K562 treated with DMSO at 1 percent for 4 hours (cell line): Measurements from ENCODE around the gene TAOK2. TPM values are rescaled to one million over a fixed set of nuclear protein-coding genes. Genes with fewer than 3 reads are reported as not detected.

Experiments
- total RNA-seq: library from RNA; unstranded; fragments of 300-600 nt; gene quantifications from 2 replicates; pipeline ENCODE4 v1.2.3, GENCODE V29; 2022; ENCODE audit not compliant: insufficient read depth

Gene TAOK2
- total RNA-seq: 38.2 and 41.0 TPM in 2 replicates

GRCh38 chr16:29973384-29974246 is at the start of gene TAOK2:
TAOK2 (plus strand) TSS chr16:29973868; CDS start chr16:29977773, 3,905 bp downstream.

GRCh38 chr16:29925781-29926710 is 47.6 kb upstream of the TAOK2 start, which contains the start of gene KCTD13:
KCTD13 (minus strand) TSS chr16:29926226; CDS start chr16:29926033, 193 bp downstream.

GRCh38 chr16:29961479-29962343 is 12.0 kb upstream of the TAOK2 start, which contains the start of gene TMEM219:
TMEM219 (plus strand) TSS chr16:29962079; CDS start chr16:29963144, 1,065 bp downstream.

GRCh38 chr16:29995324-29995910 is 21.7 kb downstream of the TAOK2 start, which contains the start of gene HIRIP3:
HIRIP3 (minus strand) TSS chr16:29995617; CDS start chr16:29995605, 12 bp downstream.

GRCh38 chr16:29995911-29996765 is 22.5 kb downstream of the TAOK2 start, which contains the start of gene INO80E:
INO80E (plus strand) TSS chr16:29996241; CDS start chr16:29996311, 70 bp downstream.

GRCh38 chr16:30010844-30011713 is 37.4 kb downstream of the TAOK2 start, which contains the start of gene DOC2A:
DOC2A (minus strand) TSS chr16:30011027; CDS start chr16:30010222, 805 bp downstream.

GRCh38 chr16:30022887-30023286 is 49.2 kb downstream of the TAOK2 start, which contains the start of gene C16orf92:
C16orf92 (plus strand) TSS chr16:30023198; CDS start chr16:30023341, 143 bp downstream.

GRCh38 chr16:30030841-30031413 is 57.3 kb downstream of the TAOK2 start, which contains the start of gene TLCD3B:
TLCD3B (minus strand) TSS chr16:30031271; CDS start chr16:30030527, 744 bp downstream.

Other genes starting within 250 kb of the TAOK2 start
- not detected in 2 replicates for gene C16orf54, start 227.9 kb upstream of the TAOK2 start, total RNA-seq
- not detected in 2 replicates for gene ZG16, start 195.6 kb upstream of the TAOK2 start, total RNA-seq
- 108 and 120 TPM in 2 replicates for gene KIF22, start 183.1 kb upstream of the TAOK2 start, total RNA-seq
- 332 and 398 TPM in 2 replicates for gene MAZ, start 167.3 kb upstream of the TAOK2 start, total RNA-seq
- gene PRRT2, start 161.7 kb upstream of the TAOK2 start, total RNA-seq: 0.56 and 1.9 TPM in 2 replicates
- gene PAGR1, start 157.7 kb upstream of the TAOK2 start, total RNA-seq: 18.3 and 23.1 TPM in 2 replicates
- 5.2 and 6.8 TPM in 2 replicates for gene MVP, start 153.4 kb upstream of the TAOK2 start, total RNA-seq
- gene CDIPT, start 110.6 kb upstream of the TAOK2 start, total RNA-seq: 76.7 and 91.4 TPM in 2 replicates
- gene SEZ6L2, start 74.3 kb upstream of the TAOK2 start, total RNA-seq: 2.0 and 2.6 TPM in 2 replicates
- not detected in 2 replicates for gene ASPHD1, start 73.4 kb upstream of the TAOK2 start, total RNA-seq
- 25.5 and 29.5 TPM in 2 replicates for gene KCTD13, start 47.6 kb upstream of the TAOK2 start, total RNA-seq
- 135 and 156 TPM in 2 replicates for gene TMEM219, start 11.8 kb upstream of the TAOK2 start, total RNA-seq
- 17.1 and 21.6 TPM in 2 replicates for gene HIRIP3, start 21.7 kb downstream of the TAOK2 start, total RNA-seq
- 82.3 and 93.3 TPM in 2 replicates for gene INO80E, start 22.4 kb downstream of the TAOK2 start, total RNA-seq
- 0.90 and 3.2 TPM in 2 replicates for gene DOC2A, start 37.2 kb downstream of the TAOK2 start, total RNA-seq
- gene C16orf92, start 49.3 kb downstream of the TAOK2 start, total RNA-seq: not detected in 2 replicates
- gene TLCD3B, start 57.4 kb downstream of the TAOK2 start, total RNA-seq: 1.1 and 1.9 TPM in 2 replicates
- gene ALDOA, start 91.9 kb downstream of the TAOK2 start, total RNA-seq: 2,294 and 2,366 TPM in 2 replicates
- 274 and 297 TPM in 2 replicates for gene PPP4C, start 102.1 kb downstream of the TAOK2 start, total RNA-seq
- 0.52 TPM in 1 of 2 replicates, not detected in the other for gene TBX6, start 118.1 kb downstream of the TAOK2 start, total RNA-seq
- gene YPEL3, start 122.3 kb downstream of the TAOK2 start, total RNA-seq: 79.8 and 89.6 TPM in 2 replicates
- 1.5 TPM in 2 replicates for gene GDPD3, start 139.7 kb downstream of the TAOK2 start, total RNA-seq
- gene MAPK3, start 149.4 kb downstream of the TAOK2 start, total RNA-seq: 46.3 and 68.0 TPM in 2 replicates
- gene CORO1A, start 209.7 kb downstream of the TAOK2 start, total RNA-seq: 51.9 and 59.7 TPM in 2 replicates
- 33.4 and 66.9 TPM in 2 replicates for gene BOLA2B, start 219.8 kb downstream of the TAOK2 start, total RNA-seq
- gene SLX1A, start 220.0 kb downstream of the TAOK2 start, total RNA-seq: 66.3 and 70.6 TPM in 2 replicates
- gene SULT1A3, start 225.4 kb downstream of the TAOK2 start, total RNA-seq: 3.7 and 10.9 TPM in 2 replicates